Nephron (organoid): ENCODE results near the gene RNF214.
"Not testable (repeated sequence)": the region's sequence is repeated elsewhere in the genome, so short reads cannot be mapped to it uniquely, and the experiment has no call there.

ENCODE experiments used
- H3K27ac Mint-ChIP-seq, 3 experiments: 2 replicates each; pipeline ENCODE4 v1.8.0; 2020; ENCODE audit warnings: mixed read lengths in 3 of 3, mild to moderate bottlenecking in 2 of 3, moderate library complexity in 1 of 3
- H3K27me3 Mint-ChIP-seq: 2 replicates; pipeline ENCODE4 v1.8.0; 2021; ENCODE audit warnings: low read depth, mild to moderate bottlenecking, moderate library complexity, mixed read lengths
- H3K36me3 Mint-ChIP-seq: 2 replicates; pipeline ENCODE4 v1.8.0; 2020; ENCODE audit warnings: low read depth, mixed read lengths
- H3K4me1 Mint-ChIP-seq: 2 replicates; pipeline ENCODE4 v1.8.0; 2020; ENCODE audit warnings: mixed read lengths
- H3K4me3 Mint-ChIP-seq, 3 experiments: 2 replicates each; pipeline ENCODE4 v1.8.0; 2020; ENCODE audit warnings: mild to moderate bottlenecking in 3 of 3, mixed read lengths in 3 of 3, moderate library complexity in 2 of 3
- H3K9me3 Mint-ChIP-seq: 2 replicates; pipeline ENCODE4 v1.8.0; 2020; ENCODE audit warnings: mixed read lengths
- TF ChIP-seq, protein P1 (sequence below), 3 experiments: fragments of 200-600 bp; sonication (generic); IDR thresholded peaks; one replicate each; pipeline ENCODE4 v1.5.0; 2021; ENCODE audit warnings: antibody characterized with exemption in 3 of 3; ENCODE audit not compliant: unreplicated experiment in 3 of 3

The RNF214 gene

DNA sequence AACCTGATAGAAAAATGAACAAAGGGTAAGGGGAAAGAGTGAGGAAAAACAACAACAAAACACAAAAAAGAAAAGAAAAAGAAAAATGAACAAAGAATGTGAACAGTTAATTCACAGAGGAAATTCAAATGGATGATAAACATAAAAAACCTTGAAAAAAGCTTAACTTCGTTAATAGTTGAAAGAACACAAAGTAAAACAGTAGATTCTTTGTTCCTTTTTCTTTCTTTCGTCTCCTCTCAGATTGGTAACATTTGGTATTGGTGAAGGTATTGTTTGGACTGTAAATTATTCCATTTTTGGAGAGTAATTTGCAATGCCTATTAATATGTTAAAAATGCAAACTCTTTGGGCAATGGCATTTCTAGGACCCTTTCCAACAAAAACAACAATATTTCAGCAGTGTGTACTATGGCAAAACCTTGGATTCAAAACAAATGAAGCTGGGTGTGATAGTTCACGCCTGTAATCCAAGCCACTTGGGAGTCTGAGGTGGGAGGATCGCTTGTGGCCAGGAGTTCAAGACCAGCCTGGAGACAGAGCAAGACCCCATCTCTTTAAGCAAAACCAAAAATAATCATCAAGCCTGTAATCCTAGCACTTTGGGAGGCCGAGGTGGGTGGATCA is 86.9 kb downstream of the RNF214 start:
- peaks cover 4% of the 10 kb centered on the region for H3K36me3 Mint-ChIP-seq
- TF ChIP-seq, protein P1, sequence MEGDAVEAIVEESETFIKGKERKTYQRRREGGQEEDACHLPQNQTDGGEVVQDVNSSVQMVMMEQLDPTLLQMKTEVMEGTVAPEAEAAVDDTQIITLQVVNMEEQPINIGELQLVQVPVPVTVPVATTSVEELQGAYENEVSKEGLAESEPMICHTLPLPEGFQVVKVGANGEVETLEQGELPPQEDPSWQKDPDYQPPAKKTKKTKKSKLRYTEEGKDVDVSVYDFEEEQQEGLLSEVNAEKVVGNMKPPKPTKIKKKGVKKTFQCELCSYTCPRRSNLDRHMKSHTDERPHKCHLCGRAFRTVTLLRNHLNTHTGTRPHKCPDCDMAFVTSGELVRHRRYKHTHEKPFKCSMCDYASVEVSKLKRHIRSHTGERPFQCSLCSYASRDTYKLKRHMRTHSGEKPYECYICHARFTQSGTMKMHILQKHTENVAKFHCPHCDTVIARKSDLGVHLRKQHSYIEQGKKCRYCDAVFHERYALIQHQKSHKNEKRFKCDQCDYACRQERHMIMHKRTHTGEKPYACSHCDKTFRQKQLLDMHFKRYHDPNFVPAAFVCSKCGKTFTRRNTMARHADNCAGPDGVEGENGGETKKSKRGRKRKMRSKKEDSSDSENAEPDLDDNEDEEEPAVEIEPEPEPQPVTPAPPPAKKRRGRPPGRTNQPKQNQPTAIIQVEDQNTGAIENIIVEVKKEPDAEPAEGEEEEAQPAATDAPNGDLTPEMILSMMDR (IDR thresholded peaks at IDR 0.05; ENCODE audit: unreplicated experiment in 3 of 3) = no peak
- H3K4me3 Mint-ChIP-seq = peak overlapping the region in 1 of 3 experiments; percentile 36
- H3K9me3 Mint-ChIP-seq = no peaks in the 10 kb centered on the region
- H3K4me1 Mint-ChIP-seq = peaks cover 14% of the 10 kb centered on the region
- H3K27me3 Mint-ChIP-seq = no peaks in the 10 kb centered on the region
- no peak overlapping the region for H3K27ac Mint-ChIP-seq

DNA sequence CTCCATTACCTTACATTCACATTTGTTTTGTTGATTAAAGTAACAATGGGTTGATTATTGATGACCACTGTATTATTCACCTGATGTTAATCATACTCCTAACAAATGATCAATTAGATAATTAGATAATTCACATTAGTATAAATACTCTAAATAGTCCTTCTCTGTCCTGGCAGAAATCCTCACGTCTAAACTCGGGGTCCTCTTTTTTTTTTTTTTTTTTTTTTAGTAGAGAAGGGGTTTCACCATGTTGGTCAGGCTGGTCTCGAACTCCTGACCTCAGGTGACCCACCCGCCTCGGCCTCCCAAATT is 94.7 kb downstream of the RNF214 start:
- not testable (repeated sequence) for H3K9me3 Mint-ChIP-seq, H3K27me3 Mint-ChIP-seq, H3K27ac Mint-ChIP-seq, H3K4me1 Mint-ChIP-seq, H3K36me3 Mint-ChIP-seq
- H3K4me3 Mint-ChIP-seq = peak overlapping the region in 2 of 3 experiments; percentile 78

DNA sequence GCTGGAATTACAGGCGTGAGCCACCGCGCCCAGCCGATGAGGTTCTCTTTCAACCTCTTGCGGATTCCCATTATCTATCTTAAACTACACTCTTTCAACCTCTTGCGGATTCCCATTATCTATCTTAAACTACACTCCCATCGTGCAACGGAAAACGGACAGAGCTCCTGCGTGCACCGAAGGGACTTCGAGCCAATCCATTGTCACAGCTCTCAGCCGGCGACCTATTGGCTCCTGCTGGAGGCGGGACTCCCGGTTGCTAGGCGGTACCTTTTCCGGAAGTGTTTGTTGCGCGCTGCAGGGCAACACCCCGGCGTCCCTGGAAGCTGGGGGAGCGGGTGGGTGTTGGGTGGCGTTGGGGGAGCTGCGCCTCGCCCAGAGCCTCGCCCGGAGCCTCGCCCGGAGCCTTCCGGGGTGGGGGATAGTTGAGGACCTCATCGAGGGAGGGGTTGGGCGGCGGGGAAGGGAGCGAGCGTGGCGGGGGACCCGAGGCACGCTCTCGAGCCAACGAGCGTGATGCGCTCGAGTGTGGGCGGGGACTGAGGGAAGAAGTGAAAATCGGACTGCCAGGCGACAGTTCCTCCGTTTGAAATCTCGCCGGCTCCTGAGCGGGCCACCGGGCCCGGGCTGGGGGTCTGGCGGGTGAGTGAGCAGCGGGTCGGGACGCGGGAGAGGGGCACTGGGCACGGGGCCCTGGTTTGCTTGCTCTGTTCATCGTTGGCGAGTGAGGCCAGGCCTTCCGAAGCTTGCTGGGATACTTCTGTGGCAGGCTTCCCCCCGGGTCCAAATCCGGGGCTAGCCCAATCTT is 95.3 kb downstream of the RNF214 start, which contains the start of gene CEP164:
Gene CEP164, plus strand, starts transcription at position 288 of the 808 bp plus-strand sequence. CDS start 10,733 bp downstream, outside the sequence.
- TF ChIP-seq, protein P1 (IDR thresholded peaks at IDR 0.05; ENCODE audit: unreplicated experiment in 3 of 3) = no peak
- no peaks in the 10 kb centered on the region for H3K27me3 Mint-ChIP-seq
- peaks cover 6% of the 10 kb centered on the region for H3K4me1 Mint-ChIP-seq
- H3K27ac Mint-ChIP-seq = peak within 1 kb of the TSS in 1 of 3 experiments; percentile 21
- no peaks in the 10 kb centered on the region for H3K9me3 Mint-ChIP-seq
- peaks cover 4% of the 10 kb centered on the region for H3K36me3 Mint-ChIP-seq
- peak within 1 kb of the TSS; percentile 78 for H3K4me3 Mint-ChIP-seq

DNA sequence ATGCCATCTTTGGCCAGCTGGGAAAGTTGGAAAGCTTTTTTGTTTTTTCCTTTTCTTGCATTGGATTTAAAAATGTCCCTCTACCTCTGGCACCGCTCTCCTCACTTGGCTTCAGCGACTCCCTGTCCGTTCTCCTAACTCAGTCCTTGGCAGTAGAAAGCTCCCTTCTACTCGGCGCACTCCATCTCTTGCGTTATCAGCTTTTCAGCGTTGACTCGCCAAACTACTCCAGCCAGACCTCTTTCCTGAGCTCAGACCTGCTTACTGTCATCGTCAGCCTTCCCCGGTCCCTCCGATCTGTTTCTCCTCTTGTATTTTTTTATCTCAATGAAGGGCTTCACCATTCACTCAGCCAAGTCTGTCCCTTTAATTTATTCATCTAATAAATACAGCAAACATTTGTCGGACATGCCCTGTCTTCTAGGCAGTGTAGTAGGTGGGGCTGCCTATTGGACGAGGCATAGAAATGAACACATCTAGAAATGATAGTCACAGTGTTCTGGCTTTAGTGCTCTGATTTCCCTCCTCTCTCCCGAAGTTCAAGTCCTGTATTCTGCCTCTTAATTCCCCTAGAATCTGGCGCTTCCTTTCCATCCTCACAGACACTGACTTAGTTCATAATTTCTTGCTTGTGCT is 96.0 kb downstream of the RNF214 start:
- no peaks in the 10 kb centered on the region for H3K27me3 Mint-ChIP-seq
- TF ChIP-seq, protein P1 (IDR thresholded peaks at IDR 0.05; ENCODE audit: unreplicated experiment in 3 of 3) = no peak
- H3K9me3 Mint-ChIP-seq = no peaks in the 10 kb centered on the region
- peaks cover 6% of the 10 kb centered on the region for H3K4me1 Mint-ChIP-seq
- H3K4me3 Mint-ChIP-seq = no peak overlapping the region
- no peaks in the 10 kb centered on the region for H3K36me3 Mint-ChIP-seq
- H3K27ac Mint-ChIP-seq = no peak overlapping the region

DNA sequence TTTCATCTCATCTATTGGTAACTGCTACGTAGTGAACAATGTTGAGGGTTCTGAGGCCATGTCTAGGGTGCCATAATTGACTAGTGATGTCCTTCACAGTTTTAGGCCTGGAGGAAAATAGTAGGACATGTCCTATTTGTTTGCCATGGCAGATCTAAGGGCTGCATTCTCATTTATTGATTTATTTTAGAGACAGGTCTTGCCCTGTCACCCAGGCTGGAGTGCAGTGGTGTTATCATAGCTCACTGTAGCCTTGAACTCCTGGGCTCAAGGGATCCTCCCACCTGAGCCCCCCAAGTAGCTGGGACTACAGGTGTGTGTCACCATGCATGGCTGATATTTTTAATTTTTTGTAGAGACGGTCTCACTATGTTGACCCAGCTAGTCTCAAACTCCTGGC is 100.4 kb downstream of the RNF214 start:
- H3K27me3 Mint-ChIP-seq = no peaks in the 10 kb centered on the region
- peaks cover 16% of the 10 kb centered on the region for H3K36me3 Mint-ChIP-seq

DNA sequence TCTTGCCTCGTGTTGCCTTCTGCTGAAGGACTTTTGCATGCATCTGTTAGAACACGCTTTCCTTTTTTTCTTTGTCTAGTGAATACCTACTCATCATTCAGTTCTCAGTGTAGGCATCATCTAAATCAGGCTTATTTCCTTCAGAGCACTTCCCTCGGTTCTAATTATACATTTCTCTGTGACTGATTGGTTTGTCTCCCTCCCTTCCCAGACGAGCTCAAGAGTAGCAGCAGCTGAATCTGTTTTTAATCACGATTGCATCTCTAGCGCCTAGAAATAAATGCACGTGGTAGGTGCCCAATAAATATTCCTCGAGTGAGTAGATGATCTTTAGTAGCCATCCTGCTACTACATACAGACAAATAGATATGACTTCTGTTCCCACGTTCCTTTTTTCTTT is 101.4 kb downstream of the RNF214 start:
- no peaks in the 10 kb centered on the region for H3K9me3 Mint-ChIP-seq
- peaks cover 24% of the 10 kb centered on the region for H3K36me3 Mint-ChIP-seq
- H3K27me3 Mint-ChIP-seq = no peaks in the 10 kb centered on the region
- H3K4me3 Mint-ChIP-seq = no peak overlapping the region
- TF ChIP-seq, protein P1 (IDR thresholded peaks at IDR 0.05; ENCODE audit: unreplicated experiment in 3 of 3) = no peak
- peaks cover 11% of the 10 kb centered on the region for H3K4me1 Mint-ChIP-seq
- H3K27ac Mint-ChIP-seq = no peak overlapping the region

More for the DNA sequence above, 100.4 kb downstream of the RNF214 start:
- TF ChIP-seq, protein P1 (IDR thresholded peaks at IDR 0.05; ENCODE audit: unreplicated experiment in 3 of 3) = no peak
- Mint-ChIP-seq H3K9me3 (no peaks in the 10 kb centered on the region), H3K4me1 (peaks cover 11% of the 10 kb centered on the region), H3K4me3 (no peak overlapping the region), H3K27ac (no peak overlapping the region)
